Fibroblast of villous mesenchyme (primary cell): Measurements from ENCODE around the gene DUSP1. TPM values are rescaled to one million over a fixed set of nuclear protein-coding genes. Genes with fewer than 3 reads are reported as not detected.

Source experiments
- DNase-seq: peaks from one replicate; pipeline ENCODE4 v3.0.0-alpha.2; 2010; ENCODE audit warnings: low read depth
- H3K4me3 ChIP-seq: 2 replicates; pipeline ENCODE4 v1.5.1; 2011; ENCODE audit warnings: low read depth, mild to moderate bottlenecking, low read length
- total RNA-seq: library from RNA; depleted of rRNA; stranded (reverse); fragments of >200 nt; gene quantifications from 2 replicates; pipeline ENCODE4 v1.2.3, GENCODE V29; 2012
- TF ChIP-seq, protein P1 (sequence below): IDR thresholded peaks from 2 replicates; pipeline ENCODE4 v1.5.1; 2012; ENCODE audit warnings: low read depth, mild to moderate bottlenecking, low read length; ENCODE audit not compliant: insufficient read depth

Gene DUSP1
- total RNA-seq, 1 donor = 246 TPM

DNA sequence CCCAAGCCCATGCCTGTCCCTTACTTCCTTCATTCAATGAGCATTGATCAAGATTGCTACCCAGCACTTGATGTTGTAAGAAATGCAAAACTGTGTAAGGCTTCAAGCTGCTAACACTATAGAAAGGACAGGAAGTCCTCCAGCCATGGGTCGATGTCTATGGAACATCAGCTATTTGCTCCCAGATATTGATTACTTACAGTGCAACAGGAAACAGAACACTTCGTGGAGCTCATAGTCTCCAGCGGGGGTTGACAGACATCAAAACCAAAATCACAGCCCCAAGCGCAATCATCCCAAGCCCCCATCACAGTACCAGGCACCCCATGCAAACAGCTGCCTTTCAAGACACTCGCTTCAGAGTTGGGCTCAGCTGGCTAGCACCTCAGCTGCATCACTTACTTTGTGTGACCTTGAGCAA, 26.8 kb upstream of the DUSP1 start:
- no peak overlapping the region for H3K4me3 ChIP-seq
- DNase-seq = no peak
- TF ChIP-seq, protein P1, sequence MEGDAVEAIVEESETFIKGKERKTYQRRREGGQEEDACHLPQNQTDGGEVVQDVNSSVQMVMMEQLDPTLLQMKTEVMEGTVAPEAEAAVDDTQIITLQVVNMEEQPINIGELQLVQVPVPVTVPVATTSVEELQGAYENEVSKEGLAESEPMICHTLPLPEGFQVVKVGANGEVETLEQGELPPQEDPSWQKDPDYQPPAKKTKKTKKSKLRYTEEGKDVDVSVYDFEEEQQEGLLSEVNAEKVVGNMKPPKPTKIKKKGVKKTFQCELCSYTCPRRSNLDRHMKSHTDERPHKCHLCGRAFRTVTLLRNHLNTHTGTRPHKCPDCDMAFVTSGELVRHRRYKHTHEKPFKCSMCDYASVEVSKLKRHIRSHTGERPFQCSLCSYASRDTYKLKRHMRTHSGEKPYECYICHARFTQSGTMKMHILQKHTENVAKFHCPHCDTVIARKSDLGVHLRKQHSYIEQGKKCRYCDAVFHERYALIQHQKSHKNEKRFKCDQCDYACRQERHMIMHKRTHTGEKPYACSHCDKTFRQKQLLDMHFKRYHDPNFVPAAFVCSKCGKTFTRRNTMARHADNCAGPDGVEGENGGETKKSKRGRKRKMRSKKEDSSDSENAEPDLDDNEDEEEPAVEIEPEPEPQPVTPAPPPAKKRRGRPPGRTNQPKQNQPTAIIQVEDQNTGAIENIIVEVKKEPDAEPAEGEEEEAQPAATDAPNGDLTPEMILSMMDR = no peak

DNA sequence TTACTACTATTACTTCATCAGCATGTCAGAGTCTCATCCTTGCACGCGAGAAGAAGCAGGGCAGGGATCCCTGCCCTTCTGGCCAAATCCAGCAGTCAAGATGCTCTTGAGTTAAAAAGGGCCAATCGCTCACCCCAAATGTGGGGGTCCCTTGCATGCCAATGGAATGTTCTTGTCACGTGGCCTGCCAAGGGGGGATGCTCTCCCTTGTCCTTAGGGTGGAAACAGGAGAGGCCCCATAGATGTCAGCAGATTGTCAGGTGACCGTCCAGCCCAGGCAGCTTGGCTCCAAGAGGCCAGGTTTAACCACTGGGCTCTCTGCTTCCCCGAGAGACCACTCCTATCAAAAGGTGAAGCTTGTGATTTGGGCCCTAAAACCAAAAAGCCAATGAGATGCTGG, 25.3 kb upstream of the DUSP1 start:
- DNase-seq = no peak
- no peak overlapping the region for H3K4me3 ChIP-seq
- TF ChIP-seq, protein P1 = no peak

DNA sequence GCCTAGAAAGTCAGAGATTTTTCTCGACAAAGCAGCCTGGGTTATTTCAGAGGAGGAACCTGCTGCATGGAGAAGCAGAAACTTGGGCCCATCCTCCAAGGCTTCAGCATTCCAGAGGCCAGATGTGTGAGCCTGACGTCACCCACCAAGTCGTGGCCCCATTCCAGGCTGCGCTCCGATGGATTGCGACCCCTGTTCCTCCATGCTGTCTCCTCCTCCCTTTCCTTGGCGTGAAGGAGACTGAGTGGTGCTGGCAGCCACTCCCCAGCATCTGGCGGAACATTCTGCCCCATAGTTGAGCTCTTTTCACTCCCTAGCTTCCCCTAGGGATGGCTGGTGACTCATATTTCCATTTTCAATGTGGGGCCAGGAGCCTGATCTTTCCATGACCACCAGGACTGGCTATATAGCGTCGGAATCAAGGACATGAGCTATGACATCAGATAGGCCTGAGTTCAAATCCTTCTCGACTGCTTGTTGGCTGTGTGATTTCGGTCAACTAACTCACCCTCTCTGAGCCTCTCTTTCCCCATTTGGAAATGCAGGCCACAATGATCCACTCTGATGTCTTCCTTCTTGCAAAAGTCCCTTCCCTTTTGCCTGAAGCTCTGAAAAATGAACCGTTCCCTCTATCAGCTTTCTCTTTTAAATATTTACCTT, 24.5 kb upstream of the DUSP1 start:
- no peak overlapping the region for H3K4me3 ChIP-seq
- TF ChIP-seq, protein P1 = no peak
- peak; percentile 99 for DNase-seq

DNA sequence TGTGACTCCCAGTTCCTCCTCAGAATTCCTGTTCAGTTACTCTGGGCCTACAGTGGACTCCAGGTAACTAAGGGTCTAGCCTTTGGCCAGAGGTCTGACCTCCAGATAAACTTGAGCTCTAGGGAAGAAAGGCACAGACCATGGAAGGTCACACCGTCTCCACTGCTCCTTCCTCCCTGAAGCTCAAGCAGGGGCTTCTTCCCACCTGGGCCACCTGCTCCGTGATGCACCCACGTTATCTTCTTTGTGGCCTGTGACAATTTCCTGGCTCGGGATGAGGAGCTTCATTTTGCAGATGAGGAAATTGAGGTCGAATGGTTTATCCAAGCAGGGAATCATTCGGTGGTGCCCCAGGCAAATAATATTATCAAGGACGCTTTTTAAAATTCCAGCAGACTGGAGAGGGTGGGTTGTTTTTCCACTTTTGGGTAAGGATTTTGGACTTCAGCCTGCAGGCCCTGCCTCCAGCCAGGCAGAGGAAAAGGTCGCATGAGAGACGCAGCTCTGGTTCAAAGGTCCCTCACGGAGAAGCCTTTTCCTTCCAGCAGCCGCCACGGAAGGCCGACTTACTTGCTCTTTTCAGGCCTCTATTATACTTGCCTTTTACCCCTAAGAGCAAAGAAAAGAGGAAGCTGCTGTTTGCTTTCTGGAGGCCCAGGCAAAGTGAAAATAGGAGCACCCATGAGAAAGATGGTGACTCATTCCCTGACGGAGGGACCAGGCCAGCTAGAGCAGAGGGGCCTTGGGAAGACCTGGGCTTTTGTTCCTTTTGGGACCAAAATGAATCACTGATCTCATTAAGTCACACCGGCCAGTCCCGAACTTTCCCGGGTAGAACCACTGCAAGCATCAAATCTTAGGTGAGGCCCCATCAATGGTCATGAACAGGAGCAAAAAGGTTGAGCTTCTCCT, 22.8 kb upstream of the DUSP1 start:
- TF ChIP-seq, protein P1 = no peak
- no peak overlapping the region for H3K4me3 ChIP-seq
- DNase-seq = peak; percentile 72

DNA sequence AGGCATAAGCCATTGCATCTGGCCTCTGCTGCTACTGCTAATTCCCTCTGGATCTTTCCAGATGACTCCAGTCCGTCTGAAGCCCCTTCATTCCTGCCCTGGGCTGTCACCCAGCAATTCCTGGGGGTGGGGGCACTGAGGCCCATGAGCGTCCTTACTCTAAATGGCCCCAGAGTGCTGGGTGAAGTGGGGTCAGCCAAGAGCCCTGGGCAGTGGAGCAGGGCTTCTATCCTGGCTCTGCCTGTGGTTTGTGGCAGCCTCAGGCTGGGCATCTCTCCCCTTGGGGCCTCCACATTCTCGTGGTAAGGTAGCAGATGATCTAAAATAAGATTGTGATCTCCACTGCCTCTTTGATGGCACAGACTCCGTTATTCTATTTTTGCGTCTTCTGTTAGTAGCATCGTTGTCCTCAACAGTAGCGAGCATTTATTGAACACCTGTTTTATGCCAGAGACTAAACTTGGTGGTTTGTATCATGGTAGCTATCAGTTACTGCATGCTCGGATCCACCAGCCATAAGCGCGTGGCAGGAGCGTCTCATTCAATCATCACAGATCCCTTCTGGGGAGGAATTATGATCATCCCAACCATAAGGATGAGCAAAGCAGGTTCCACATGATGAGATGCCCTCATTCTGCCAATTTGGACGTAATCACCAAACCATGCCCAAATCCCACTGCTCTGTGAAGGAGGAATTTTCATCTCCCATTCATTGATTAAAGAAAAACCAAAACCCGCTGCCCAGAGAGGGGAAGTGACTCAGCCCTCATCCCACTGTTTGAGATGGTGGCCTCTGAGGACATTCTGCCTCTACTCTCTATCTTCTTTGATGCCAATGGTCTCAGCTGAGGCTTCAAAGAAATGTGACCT, 21.9 kb upstream of the DUSP1 start:
- TF ChIP-seq, protein P1 = no peak
- H3K4me3 ChIP-seq = no peak overlapping the region
- DNase-seq = no peak

DNA sequence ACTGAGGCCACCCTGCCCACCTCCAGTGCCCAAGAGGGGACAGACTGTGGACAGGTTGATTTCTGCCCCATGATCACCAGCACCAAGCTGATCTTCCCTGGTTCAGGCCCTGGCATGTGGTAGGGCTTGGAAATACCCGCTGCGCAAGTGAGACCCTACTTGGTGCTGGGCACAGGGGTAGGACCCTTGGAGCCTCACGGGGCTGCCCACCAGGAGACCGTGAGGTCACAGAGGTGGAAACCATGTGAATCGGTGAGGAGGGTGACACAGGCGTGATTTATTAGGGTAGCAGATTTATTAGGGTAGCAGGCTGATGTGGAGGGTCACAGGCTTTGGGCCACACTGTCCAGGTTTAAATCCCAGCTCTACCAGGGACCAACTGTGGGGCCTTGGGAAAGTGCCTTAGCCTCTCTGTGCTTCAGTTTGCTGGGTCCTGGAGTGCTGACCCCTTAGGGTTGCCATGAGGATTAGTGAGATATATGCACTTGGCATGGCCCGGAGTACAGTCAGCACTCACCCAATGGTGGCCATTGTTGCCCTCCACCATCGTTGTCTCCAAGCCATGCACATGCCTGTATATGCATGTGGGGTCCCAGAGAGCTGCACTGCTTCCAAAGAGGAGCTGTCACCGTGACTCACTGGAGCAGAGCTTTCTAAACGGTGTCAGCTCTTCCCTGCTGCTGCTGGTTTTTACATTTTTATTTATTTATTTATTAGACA, 20.9 kb upstream of the DUSP1 start:
- TF ChIP-seq, protein P1 = no peak
- H3K4me3 ChIP-seq = no peak overlapping the region
- DNase-seq = no peak
